Subcutaneous adipose tissue (tissue), 4 donors: ENCODE results near the gene AGTPBP1. TPM values are rescaled to one million over a fixed set of nuclear protein-coding genes. Genes with fewer than 3 reads are reported as not detected.

Experiments
- CTCF ChIP-seq: fragments of 450-650 bp; IDR thresholded peaks from one replicate; pipeline ENCODE4 v1.5.1; 2016; ENCODE audit warnings: low read depth, mild to moderate bottlenecking, control low read depth, antibody characterized with exemption, moderate library complexity
- total RNA-seq, 4 donors: library from RNA; depleted of rRNA; stranded (reverse); fragments of >200 nt; gene quantifications; one replicate each; pipeline ENCODE4 v1.1.0, GENCODE V29; 2016

The AGTPBP1 gene
- total RNA-seq, 4 donors from 2014 or later: 25.6 to 36.4 (median 31.3) TPM

- TF ChIP-seq CTCF: no peak
Measured at GRCh38 chr9:85666086-85666485, 75.7 kb downstream of the AGTPBP1 start.

GRCh38 chr9:85662573-85662972 is 79.2 kb downstream of the AGTPBP1 start:
- no peak for TF ChIP-seq CTCF

GRCh38 chr9:85658716-85659115 is 83.0 kb downstream of the AGTPBP1 start:
- no peak for TF ChIP-seq CTCF

- no peak for TF ChIP-seq CTCF
Measured at GRCh38 chr9:85653153-85653552, 88.6 kb downstream of the AGTPBP1 start.

GRCh38 chr9:85647571-85647970 is 94.2 kb downstream of the AGTPBP1 start:
- no peak for TF ChIP-seq CTCF

GRCh38 chr9:85645909-85646627 is 95.7 kb downstream of the AGTPBP1 start:
- no peak for TF ChIP-seq CTCF

- no peak for TF ChIP-seq CTCF
Measured at GRCh38 chr9:85640425-85640824, 101.3 kb downstream of the AGTPBP1 start.
